Suppressor macrophage treated with lipopolysaccharide for 1 hour (primary cell): ENCODE measurements around the gene MUC22.
"Not testable (repeated sequence)": the region's sequence is repeated elsewhere in the genome, so short reads cannot be mapped to it uniquely, and the experiment has no call there.

Experiments
- DNase-seq, 3 donors: peaks; one replicate each; pipeline ENCODE4 v3.0.0-alpha.2; 2020 to 2022

The MUC22 gene

GRCh38 chr6:31000067-31000860, 10.0 kb upstream of the MUC22 start:
- DNase-seq, result not testable (repeated sequence)

DNA sequence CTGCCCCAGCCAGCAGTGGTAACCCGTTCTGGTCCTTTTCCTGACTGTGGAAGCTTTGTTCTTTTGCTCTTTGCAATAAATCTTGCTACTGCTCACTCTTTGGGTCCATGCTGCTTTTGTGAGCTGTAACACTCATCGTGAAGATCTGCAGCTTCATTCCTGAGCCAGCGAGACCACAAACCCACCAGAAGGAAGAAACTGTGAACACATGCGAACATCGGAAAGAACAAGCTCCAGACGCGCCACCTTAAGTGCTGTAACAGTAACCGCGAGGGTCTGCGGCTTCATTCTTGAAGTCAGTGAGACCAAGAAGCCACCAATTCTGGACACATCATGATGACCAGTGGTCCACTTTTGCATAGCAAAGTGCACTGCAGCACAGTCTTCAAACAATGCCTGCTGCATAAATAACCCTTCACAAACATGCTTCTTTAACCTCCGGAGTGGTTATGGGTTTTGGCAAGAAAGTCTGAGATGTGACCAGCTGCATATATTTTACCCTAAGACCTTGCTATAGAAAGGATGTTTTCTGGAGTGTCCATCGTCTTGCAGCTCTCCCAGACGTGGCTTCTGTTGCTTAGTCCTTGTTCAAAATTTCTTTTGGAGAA, 8.9 kb upstream of the MUC22 start:
- no peak for DNase-seq

GRCh38 chr6:31002471-31002870, 7.8 kb upstream of the MUC22 start:
- DNase-seq, result no peak

DNA sequence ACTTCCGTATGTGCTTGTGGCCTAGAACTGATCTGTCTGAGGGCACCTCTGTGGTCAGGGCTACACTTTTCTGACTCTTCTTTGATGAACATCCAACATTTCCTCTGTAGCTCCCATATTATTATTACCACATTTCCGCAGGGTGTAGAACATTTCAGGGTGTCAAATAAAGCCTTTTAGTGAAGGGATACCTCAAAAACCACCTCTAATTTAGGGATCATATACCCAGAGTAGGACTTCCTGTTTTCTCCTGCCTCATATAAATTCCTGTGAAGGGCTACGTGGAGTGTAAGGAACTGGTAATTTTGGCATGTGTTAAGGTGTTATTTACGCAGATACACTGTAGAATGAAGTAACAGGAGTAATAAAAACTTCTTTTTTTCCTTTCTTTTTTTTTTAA, 5.5 kb upstream of the MUC22 start:
- DNase-seq, result no peak

DNA sequence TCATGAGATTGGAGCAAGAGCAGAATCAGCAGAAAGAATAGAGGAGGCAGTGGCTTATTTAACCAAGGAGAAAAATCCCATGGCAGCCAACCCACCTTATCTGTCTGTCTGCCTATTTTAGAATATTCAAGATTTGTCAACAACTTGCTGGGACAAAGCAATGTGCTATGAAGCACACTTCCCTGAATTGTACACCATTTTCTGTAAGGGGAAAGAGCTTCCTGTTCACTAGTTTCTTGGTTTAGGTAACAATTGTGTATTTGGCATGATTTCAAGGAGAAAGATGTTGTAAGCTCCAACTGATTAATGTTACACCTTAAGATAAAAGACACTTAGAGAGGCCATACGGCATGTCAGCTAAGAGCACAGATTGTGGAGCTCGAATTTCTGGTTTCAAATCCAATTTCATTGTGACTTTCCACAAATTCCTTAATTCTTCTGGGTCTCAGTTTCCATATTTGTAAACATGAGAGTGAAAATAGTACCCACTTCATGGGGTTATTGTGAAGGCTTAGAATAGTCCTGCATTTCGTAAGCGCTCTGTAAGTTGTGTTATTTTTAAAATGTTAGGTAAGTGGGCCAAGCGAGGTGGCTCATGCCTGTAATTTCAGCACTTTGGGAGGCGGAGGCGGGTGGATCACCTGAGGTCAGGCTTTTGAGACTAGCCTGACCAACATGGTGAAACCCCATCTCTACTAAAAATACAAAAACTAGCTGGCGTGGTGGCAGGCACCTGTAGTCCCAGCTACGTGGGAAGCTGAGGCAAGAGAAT, 4.8 kb upstream of the MUC22 start:
- peak in 1 of 3 donors; percentile 6 for DNase-seq

DNA sequence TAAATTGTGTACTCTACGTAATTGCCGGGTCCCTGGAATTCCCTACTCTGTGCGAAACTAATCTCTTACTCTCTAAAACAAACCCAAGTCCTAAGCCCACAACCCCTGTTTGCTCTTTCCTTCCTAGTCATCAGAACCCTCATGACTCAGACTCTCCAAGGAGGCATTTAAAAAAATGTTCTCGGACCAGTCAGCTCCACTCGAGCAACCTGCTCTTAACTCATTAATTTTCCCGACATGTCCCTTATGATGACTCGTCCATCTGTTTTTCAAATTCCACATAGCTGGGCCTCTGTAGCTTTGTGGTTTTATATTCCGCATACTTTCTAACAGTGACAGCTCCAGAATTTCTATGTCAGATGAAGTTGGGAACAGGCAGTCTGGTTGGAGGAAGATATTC, 2.6 kb upstream of the MUC22 start:
- DNase-seq, result peak; percentile 15 to 40 (median 33)

DNA sequence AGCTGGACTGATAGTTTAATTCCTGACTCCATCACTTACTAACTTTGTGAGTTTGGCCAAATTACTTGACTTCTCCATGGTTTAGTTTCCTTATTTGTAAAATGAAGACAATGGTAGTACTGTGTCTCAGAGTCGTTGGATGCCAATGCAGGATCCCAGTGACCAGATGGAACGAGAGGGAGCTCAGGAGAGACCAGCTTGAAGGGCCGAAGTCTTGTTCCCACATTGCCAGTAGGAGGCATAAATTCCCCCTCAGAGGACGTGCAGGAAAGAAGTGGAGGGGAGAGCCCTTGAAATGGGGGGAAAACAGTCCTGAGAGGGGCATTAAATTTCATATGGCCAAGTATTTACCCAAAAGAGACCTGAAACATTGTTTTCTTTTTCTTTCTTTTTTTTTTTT, 2.1 kb upstream of the MUC22 start:
- DNase-seq, result no peak

GRCh38 chr6:31009731-31010130, 543 bp upstream of the MUC22 start:
- DNase-seq, result no peak

DNA sequence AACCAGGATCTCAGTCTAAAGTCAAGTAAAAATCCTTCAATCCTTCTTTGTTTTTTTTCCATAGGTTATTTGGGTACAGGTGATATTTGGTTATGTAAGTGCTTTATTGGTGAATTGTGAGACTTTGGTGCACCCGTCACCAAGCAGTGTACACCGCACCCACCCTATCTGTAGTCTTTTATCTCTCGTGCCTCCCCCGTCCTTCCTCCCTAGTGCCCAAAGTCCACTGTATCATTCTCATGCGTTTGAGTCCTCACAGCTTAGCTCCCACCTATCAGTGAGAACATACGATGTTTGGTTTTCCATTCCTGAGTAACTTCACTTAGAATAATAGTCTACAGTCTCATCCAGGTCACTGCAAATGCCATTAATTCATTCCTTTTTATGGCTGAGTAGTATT, 879 bp downstream of the MUC22 start:
- DNase-seq, result no peak

- DNase-seq, result no peak
These were observed 6.5 kb downstream of the MUC22 start for GRCh38 chr6:31016659-31017299.

- not testable (repeated sequence) for DNase-seq
These were observed 7.2 kb downstream of the MUC22 start for GRCh38 chr6:31017436-31017835.

GRCh38 chr6:31020057-31020456, 9.8 kb downstream of the MUC22 start:
- no peak for DNase-seq

GRCh38 chr6:31020631-31021255, 10.5 kb downstream of the MUC22 start:
- DNase-seq, result not testable (repeated sequence)

DNA sequence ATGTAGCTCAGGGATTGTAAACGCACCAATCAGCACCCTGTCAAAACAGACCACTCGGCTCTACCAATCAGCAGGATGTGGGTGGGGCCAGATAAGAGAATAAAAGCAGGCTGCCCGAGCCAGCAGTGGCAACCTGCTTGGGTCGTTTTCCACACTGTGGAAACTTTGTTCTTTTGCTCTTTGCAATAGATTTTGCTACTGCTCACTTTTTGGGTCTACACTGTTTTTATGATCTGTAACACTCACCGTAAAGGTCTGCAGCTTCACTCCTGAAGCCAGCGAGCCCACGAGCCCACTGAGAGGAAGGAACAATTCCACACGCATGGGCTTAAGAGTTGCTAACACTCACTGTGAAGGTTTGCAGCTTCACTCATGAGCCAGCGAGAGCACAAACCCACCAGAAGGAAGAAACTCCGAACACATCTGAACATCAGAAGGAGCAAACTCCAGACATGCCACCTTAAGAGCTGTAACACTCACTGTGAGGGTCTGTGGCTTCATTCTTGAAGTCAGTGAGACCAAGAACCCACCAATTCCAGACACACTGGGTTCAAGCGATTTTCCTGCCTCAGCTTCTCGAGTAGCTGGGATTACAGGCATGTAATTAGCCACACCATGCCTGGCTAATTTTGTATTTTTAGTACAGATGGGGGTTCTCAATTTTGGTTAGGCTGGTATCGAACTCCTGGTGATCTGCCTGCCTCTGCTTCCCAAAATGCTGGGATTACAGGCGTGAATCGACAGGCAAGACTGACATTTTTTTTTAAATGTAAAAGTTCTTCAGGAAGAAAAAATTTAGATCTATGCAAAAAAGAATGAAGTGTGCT, 11.6 kb downstream of the MUC22 start:
- not testable (repeated sequence) for DNase-seq

GRCh38 chr6:31025595-31025994, 15.3 kb downstream of the MUC22 start:
- no peak for DNase-seq

- no peak for DNase-seq
These were observed 20.8 kb downstream of the MUC22 start for GRCh38 chr6:31031095-31031494.

GRCh38 chr6:31033075-31033474, 22.8 kb downstream of the MUC22 start:
- DNase-seq, result no peak

- DNase-seq, result no peak
These were observed 25.7 kb downstream of the MUC22 start for GRCh38 chr6:31035862-31036497.

GRCh38 chr6:31037169-31037568, 26.9 kb downstream of the MUC22 start:
- DNase-seq, result no peak

GRCh38 chr6:31037682-31038081, 27.4 kb downstream of the MUC22 start:
- no peak for DNase-seq

GRCh38 chr6:31038559-31038958, 28.3 kb downstream of the MUC22 start:
- no peak for DNase-seq
